ENCODE results near the gene MIOX.
A peak's percentile ranks its signal among the peaks of the same experiment; 100 is the strongest.

The MIOX gene

DNA sequence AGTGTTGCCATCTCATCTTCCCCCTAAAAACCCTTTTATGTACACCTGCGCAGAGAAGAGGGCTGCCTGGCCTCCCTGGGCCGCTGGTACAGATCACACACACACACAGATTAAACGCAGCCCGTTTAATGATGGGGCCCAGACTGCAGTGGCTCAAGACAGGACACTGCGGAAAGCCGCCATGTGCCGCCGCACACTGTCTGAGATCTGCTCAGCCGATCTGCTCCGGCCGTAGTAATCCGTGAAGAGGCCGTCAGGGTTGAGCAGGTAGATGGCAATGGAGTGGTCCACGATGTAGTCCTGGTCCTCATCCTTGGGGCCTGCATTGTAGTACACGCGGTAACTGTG, 36.8 kb downstream of the MIOX start:
- Histone ChIP-seq H2AFZ (ENCODE audit: low read depth) (no peak overlapping the region), H3K4me1 (ENCODE audit: low read depth, poor library complexity, severe bottlenecking) (peaks cover 4% of the 10 kb centered on the region), H4K20me1 (ENCODE audit: insufficient read depth) (no peaks in the 10 kb centered on the region), H3K27ac (no peak overlapping the region), H3K36me3 (ENCODE audit: insufficient read depth) (no peaks in the 10 kb centered on the region), H3K79me2 (ENCODE audit: insufficient read depth, low read depth) (peaks cover 8% of the 10 kb centered on the region; the same call in 1 of the 2 replicates), H3K9ac (no peak overlapping the region), H3K4me2 (no peak overlapping the region; the same call in 1 of the 2 replicates), H3K4me3 (IDR thresholded peaks at IDR 0.05; ENCODE audit: insufficient read depth, low read depth, low read length) (no peak overlapping the region), H3K27me3 (ENCODE audit: insufficient read depth, low read depth) (no peaks in the 10 kb centered on the region)
- TF ChIP-seq, protein P1, sequence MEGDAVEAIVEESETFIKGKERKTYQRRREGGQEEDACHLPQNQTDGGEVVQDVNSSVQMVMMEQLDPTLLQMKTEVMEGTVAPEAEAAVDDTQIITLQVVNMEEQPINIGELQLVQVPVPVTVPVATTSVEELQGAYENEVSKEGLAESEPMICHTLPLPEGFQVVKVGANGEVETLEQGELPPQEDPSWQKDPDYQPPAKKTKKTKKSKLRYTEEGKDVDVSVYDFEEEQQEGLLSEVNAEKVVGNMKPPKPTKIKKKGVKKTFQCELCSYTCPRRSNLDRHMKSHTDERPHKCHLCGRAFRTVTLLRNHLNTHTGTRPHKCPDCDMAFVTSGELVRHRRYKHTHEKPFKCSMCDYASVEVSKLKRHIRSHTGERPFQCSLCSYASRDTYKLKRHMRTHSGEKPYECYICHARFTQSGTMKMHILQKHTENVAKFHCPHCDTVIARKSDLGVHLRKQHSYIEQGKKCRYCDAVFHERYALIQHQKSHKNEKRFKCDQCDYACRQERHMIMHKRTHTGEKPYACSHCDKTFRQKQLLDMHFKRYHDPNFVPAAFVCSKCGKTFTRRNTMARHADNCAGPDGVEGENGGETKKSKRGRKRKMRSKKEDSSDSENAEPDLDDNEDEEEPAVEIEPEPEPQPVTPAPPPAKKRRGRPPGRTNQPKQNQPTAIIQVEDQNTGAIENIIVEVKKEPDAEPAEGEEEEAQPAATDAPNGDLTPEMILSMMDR (conservative IDR thresholded peaks at IDR 0.05; ENCODE audit: low read depth, low read length) = no peak

- peaks cover 8% of the 10 kb centered on the region; the same call in 1 of the 2 replicates for H3K79me2 ChIP-seq (ENCODE audit: insufficient read depth, low read depth)
- H3K27ac ChIP-seq = peak overlapping the region; percentile 83; the same call in 1 of the 2 replicates
- no peak overlapping the region for H2AFZ ChIP-seq (ENCODE audit: low read depth)
- H3K27me3 ChIP-seq (ENCODE audit: insufficient read depth, low read depth) = no peaks in the 10 kb centered on the region
- H3K4me3 ChIP-seq (IDR thresholded peaks at IDR 0.05; ENCODE audit: insufficient read depth, low read depth, low read length) = no peak overlapping the region
- no peaks in the 10 kb centered on the region for H4K20me1 ChIP-seq (ENCODE audit: insufficient read depth)
- H3K36me3 ChIP-seq (ENCODE audit: insufficient read depth) = no peaks in the 10 kb centered on the region
- no peak overlapping the region; the same call in 1 of the 2 replicates for H3K9ac ChIP-seq
- H3K4me2 ChIP-seq = peak overlapping the region; percentile 52
- peaks cover 4% of the 10 kb centered on the region for H3K4me1 ChIP-seq (ENCODE audit: low read depth, poor library complexity, severe bottlenecking)
- TF ChIP-seq, protein P1 (conservative IDR thresholded peaks at IDR 0.05; ENCODE audit: low read depth, low read length) = no peak
These were observed 37.4 kb downstream of the MIOX start for GRCh38 chr22:50523806-50524675.

DNA sequence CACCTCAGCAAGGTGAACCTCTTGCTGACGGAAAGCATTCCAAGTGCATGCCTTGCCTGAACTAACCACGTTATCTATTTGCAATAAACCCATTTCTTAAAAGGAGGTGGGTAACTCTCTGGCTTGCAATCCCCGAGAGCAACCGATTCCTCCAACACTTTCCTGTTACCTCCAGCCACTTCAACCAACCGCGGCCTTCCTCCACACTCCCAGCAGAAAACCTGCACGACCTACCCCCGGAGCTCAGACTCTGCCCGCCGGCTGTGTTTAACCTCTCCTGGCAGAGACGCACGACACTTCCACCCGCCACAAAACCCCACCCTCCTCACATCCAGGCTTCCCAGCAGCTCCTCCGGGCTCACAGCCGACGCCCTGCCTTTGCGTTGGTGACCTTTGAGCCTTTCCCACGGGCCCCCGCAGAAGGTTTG, 38.0 kb downstream of the MIOX start:
- H3K4me2 ChIP-seq = peak overlapping the region; percentile 52
- H3K9ac ChIP-seq = peak overlapping the region; percentile 79; the same call in 1 of the 2 replicates
- peaks cover 8% of the 10 kb centered on the region; the same call in 1 of the 2 replicates for H3K79me2 ChIP-seq (ENCODE audit: insufficient read depth, low read depth)
- no peak overlapping the region for H3K4me3 ChIP-seq (IDR thresholded peaks at IDR 0.05; ENCODE audit: insufficient read depth, low read depth, low read length)
- no peak overlapping the region for H2AFZ ChIP-seq (ENCODE audit: low read depth)
- H3K27ac ChIP-seq = peak overlapping the region; percentile 83
- TF ChIP-seq, protein P1 (conservative IDR thresholded peaks at IDR 0.05; ENCODE audit: low read depth, low read length) = no peak
- H4K20me1 ChIP-seq (ENCODE audit: insufficient read depth) = no peaks in the 10 kb centered on the region
- H3K4me1 ChIP-seq (ENCODE audit: low read depth, poor library complexity, severe bottlenecking) = peaks cover 4% of the 10 kb centered on the region
- no peaks in the 10 kb centered on the region for H3K27me3 ChIP-seq (ENCODE audit: insufficient read depth, low read depth)
- H3K36me3 ChIP-seq (ENCODE audit: insufficient read depth) = no peaks in the 10 kb centered on the region

DNA sequence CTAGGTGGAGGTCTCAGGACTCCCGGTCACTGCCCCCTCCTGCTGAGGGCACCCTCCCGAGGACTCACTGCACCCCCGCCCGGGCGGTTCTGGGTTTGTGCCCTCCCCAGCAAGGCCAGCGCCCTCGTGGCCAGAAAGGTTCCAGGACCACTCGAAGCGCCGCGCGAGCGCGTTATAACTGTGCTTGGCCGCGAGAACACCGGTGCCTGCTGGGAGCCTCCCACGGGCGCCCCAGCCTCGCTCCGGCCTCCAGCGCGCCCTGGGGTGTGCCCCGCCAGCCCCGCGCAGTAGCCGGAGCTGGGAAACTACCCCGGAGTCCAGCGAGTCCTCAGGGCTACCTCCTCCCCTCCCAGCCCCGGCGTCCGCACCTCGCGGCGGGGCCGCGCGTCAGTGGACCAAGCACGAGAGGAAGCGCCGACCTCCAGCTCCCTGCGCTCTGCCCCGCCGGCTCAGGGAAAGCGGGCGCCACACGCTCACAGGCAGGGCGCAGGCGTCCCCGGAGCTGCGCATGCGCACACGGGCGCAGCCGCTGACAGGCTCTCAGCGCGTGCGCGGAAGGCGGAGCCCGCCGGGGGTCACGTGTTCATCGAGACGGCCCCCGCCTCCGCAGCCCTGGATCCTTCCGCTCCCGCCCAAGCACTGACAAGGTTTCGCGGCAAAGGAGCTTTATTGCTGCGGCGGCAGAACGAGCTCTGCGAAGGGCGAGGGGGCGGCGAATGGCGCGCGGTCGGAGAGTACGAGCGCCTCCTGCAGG, 38.6 kb downstream of the MIOX start, which contains the start of gene SCO2:
Gene SCO2, minus strand, starts transcription at position 495 of the 754 bp plus-strand sequence. CDS start 1,187 bp downstream, outside the sequence.
- peak within 1 kb of the TSS; percentile 22; the same call in 1 of the 2 replicates for H2AFZ ChIP-seq (ENCODE audit: low read depth)
- no peaks in the 10 kb centered on the region for H3K27me3 ChIP-seq (ENCODE audit: insufficient read depth, low read depth)
- H3K4me3 ChIP-seq (IDR thresholded peaks at IDR 0.05; ENCODE audit: insufficient read depth, low read depth, low read length) = peak within 1 kb of the TSS; percentile 31
- no peaks in the 10 kb centered on the region for H3K36me3 ChIP-seq (ENCODE audit: insufficient read depth)
- H3K9ac ChIP-seq = peak within 1 kb of the TSS; percentile 79
- H3K4me1 ChIP-seq (ENCODE audit: low read depth, poor library complexity, severe bottlenecking) = peaks cover 4% of the 10 kb centered on the region
- H4K20me1 ChIP-seq (ENCODE audit: insufficient read depth) = no peaks in the 10 kb centered on the region
- peaks cover 8% of the 10 kb centered on the region; the same call in 1 of the 2 replicates for H3K79me2 ChIP-seq (ENCODE audit: insufficient read depth, low read depth)
- TF ChIP-seq, protein P1 (conservative IDR thresholded peaks at IDR 0.05; ENCODE audit: low read depth, low read length) = no peak
- peak within 1 kb of the TSS; percentile 84 for H3K4me2 ChIP-seq
- peak within 1 kb of the TSS; percentile 83 for H3K27ac ChIP-seq
